Stimulated activated CD4-positive, alpha-beta T cell treated with anti-CD3 and anti-CD28 coated beads, Interleukin-1b, Interleukin-23, amount 100 ng/mL, for 48 hours (primary cell): Measurements from ENCODE around the gene ANKRD23.

Experiments used
- DNase-seq: peaks from one replicate; pipeline ENCODE4 v3.0.0-alpha.2; 2020

Gene ANKRD23

GRCh38 chr2:96835830-96836229 lies 8.0 kb downstream of the ANKRD23 start:
- DNase-seq: no peak

GRCh38 chr2:96832754-96833507 lies 10.9 kb downstream of the ANKRD23 start:
- no peak for DNase-seq

GRCh38 chr2:96832408-96832753 lies 11.4 kb downstream of the ANKRD23 start:
- DNase-seq: no peak

GRCh38 chr2:96831679-96832078 lies 12.1 kb downstream of the ANKRD23 start:
- no peak for DNase-seq

GRCh38 chr2:96830044-96830562 lies 13.7 kb downstream of the ANKRD23 start:
- DNase-seq: no peak

GRCh38 chr2:96828874-96829273 lies 14.9 kb downstream of the ANKRD23 start:
- no peak for DNase-seq

GRCh38 chr2:96828436-96828835 lies 15.4 kb downstream of the ANKRD23 start:
- no peak for DNase-seq

- DNase-seq: no peak
These were observed 17.1 kb downstream of the ANKRD23 start for GRCh38 chr2:96826546-96827278.

GRCh38 chr2:96825057-96825456 lies 18.8 kb downstream of the ANKRD23 start:
- no peak for DNase-seq

- DNase-seq: no peak
These were observed 19.5 kb downstream of the ANKRD23 start for GRCh38 chr2:96824079-96824870.

- no peak for DNase-seq
These were observed 20.6 kb downstream of the ANKRD23 start for GRCh38 chr2:96823198-96823597.

GRCh38 chr2:96822786-96823185 lies 21.0 kb downstream of the ANKRD23 start:
- no peak for DNase-seq

- no peak for DNase-seq
These were observed 22.6 kb downstream of the ANKRD23 start for GRCh38 chr2:96821113-96821675.

GRCh38 chr2:96819876-96820511 lies 23.8 kb downstream of the ANKRD23 start:
- DNase-seq: no peak

GRCh38 chr2:96819128-96819875 lies 24.5 kb downstream of the ANKRD23 start:
- no peak for DNase-seq

- DNase-seq: no peak
These were observed 25.9 kb downstream of the ANKRD23 start for GRCh38 chr2:96817882-96818281.

- DNase-seq: no peak
These were observed 26.8 kb downstream of the ANKRD23 start for GRCh38 chr2:96816836-96817702.

GRCh38 chr2:96816127-96816835 lies 27.5 kb downstream of the ANKRD23 start, which contains the start of gene CNNM3:
CNNM3 (plus strand) TSS chr2:96816268; CDS start chr2:96816278, 10 bp downstream.
- DNase-seq: peak; percentile 94

GRCh38 chr2:96815326-96816126 lies 28.3 kb downstream of the ANKRD23 start:
- peak; percentile 14 for DNase-seq
